Measurements from ENCODE around the gene TRIM72.
"Not testable (repeated sequence)": the region's sequence is repeated elsewhere in the genome, so short reads cannot be mapped to it uniquely, and the experiment has no call there.

The TRIM72 gene

GRCh38 chr16:31216422-31217135 is 2.7 kb downstream of the TRIM72 start, which contains the start of gene PYDC1:
PYDC1 (minus strand) TSS chr16:31217135; CDS start chr16:31217028, 107 bp downstream.
- no peak for DNase-seq

- no peak for DNase-seq
These were observed 3.2 kb downstream of the TRIM72 start for GRCh38 chr16:31217136-31217530.

GRCh38 chr16:31219154-31219741 is 5.3 kb downstream of the TRIM72 start:
- no peak for DNase-seq

- no peak for DNase-seq
These were observed 7.6 kb downstream of the TRIM72 start for GRCh38 chr16:31221357-31222160.

- no peak for DNase-seq
These were observed 9.1 kb downstream of the TRIM72 start for GRCh38 chr16:31223044-31223443.

GRCh38 chr16:31224092-31224955 is 10.4 kb downstream of the TRIM72 start:
- DNase-seq: no peak

- DNase-seq: no peak
These were observed 11.3 kb downstream of the TRIM72 start for GRCh38 chr16:31225193-31225592.

- no peak for DNase-seq
These were observed 14.3 kb downstream of the TRIM72 start for GRCh38 chr16:31228206-31228605.

- no peak for DNase-seq
These were observed 15.6 kb downstream of the TRIM72 start for GRCh38 chr16:31229501-31229900.

GRCh38 chr16:31238041-31238440 is 24.1 kb downstream of the TRIM72 start:
- no peak for DNase-seq

GRCh38 chr16:31242206-31242605 is 28.3 kb downstream of the TRIM72 start:
- no peak for DNase-seq

GRCh38 chr16:31243734-31244670 is 30.1 kb downstream of the TRIM72 start:
- no peak for DNase-seq

GRCh38 chr16:31245598-31245997 is 31.7 kb downstream of the TRIM72 start:
- DNase-seq: not testable (repeated sequence)

GRCh38 chr16:31246296-31246695 is 32.4 kb downstream of the TRIM72 start:
- no peak for DNase-seq

- no peak for DNase-seq
These were observed 34.4 kb downstream of the TRIM72 start for GRCh38 chr16:31248344-31248743.

- DNase-seq: no peak
These were observed 37.0 kb downstream of the TRIM72 start for GRCh38 chr16:31250782-31251384.

- DNase-seq: no peak
These were observed 37.5 kb downstream of the TRIM72 start for GRCh38 chr16:31251435-31251834.

GRCh38 chr16:31253642-31254045 is 39.7 kb downstream of the TRIM72 start:
- no peak for DNase-seq

GRCh38 chr16:31256466-31256865 is 42.5 kb downstream of the TRIM72 start:
- no peak for DNase-seq

- no peak for DNase-seq
These were observed 44.4 kb downstream of the TRIM72 start for GRCh38 chr16:31258366-31258765.

Data from DMS 273 treated with DMSO at 0.1 percent for 48 hours (cell line).